T-helper 1 cell treated with Interleukin-12 subunit alpha and Interleukin-12 subunit beta and Interleukin-4 antibody, amounts not matched to agents 30 μg/mL and 1 μg/mL, for 36 hours (primary cell): Measurements from ENCODE around the gene MLLT1.
"Not testable (repeated sequence)": the region's sequence is repeated elsewhere in the genome, so short reads cannot be mapped to it uniquely, and the experiment has no call there.

Experiments
- H3K27ac Mint-ChIP-seq: one replicate; pipeline ENCODE4 v1.8.0; 2021; ENCODE audit warnings: mild to moderate bottlenecking, mixed read lengths
- H3K27me3 Mint-ChIP-seq: one replicate; pipeline ENCODE4 v1.8.0; 2021; ENCODE audit warnings: low read depth, mixed read lengths
- H3K36me3 Mint-ChIP-seq: one replicate; pipeline ENCODE4 v1.8.0; 2021; ENCODE audit warnings: low read depth, mixed read lengths
- H3K4me1 Mint-ChIP-seq: one replicate; pipeline ENCODE4 v1.8.0; 2021; ENCODE audit warnings: low read depth, mixed read lengths
- H3K4me3 Mint-ChIP-seq: one replicate; pipeline ENCODE4 v1.8.0; 2021; ENCODE audit warnings: mild to moderate bottlenecking, moderate library complexity, mixed read lengths
- H3K9me3 Mint-ChIP-seq: one replicate; pipeline ENCODE4 v1.8.0; 2021; ENCODE audit warnings: mixed read lengths

Gene MLLT1

GRCh38 chr19:6287269-6287885 lies 7.6 kb upstream of the MLLT1 start:
- H3K4me3 Mint-ChIP-seq: no peak overlapping the region
- peaks cover 4% of the 10 kb centered on the region for H3K36me3 Mint-ChIP-seq
- H3K4me1 Mint-ChIP-seq: no peaks in the 10 kb centered on the region
- H3K9me3 Mint-ChIP-seq: peaks cover 36% of the 10 kb centered on the region
- H3K27me3 Mint-ChIP-seq: no peaks in the 10 kb centered on the region
- no peak overlapping the region for H3K27ac Mint-ChIP-seq

- Mint-ChIP-seq H3K27ac (no peak overlapping the region), H3K36me3 (peaks cover 4% of the 10 kb centered on the region), H3K4me3 (no peak overlapping the region), H3K4me1 (no peaks in the 10 kb centered on the region), H3K27me3 (no peaks in the 10 kb centered on the region), H3K9me3 (peaks cover 29% of the 10 kb centered on the region)
Observed at GRCh38 chr19:6286676-6287075, 6.9 kb upstream of the MLLT1 start.

DNA sequence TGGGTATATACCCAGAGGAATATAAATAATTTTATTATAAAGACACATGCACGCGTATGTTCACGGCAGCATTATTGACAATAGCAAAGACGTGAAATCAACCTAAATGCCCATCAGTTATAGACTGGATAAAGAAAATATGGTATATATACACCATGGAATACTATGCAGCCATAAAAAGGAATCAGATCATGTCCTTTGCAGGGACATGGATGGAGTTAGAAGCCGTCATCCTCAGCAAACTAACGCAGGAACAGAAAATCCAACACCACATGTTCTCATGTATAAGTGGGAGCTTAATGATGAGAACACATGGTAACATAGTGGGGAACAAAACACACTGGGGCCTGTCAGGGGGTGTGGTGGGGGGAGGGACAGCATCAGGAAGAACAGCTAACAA lies 2.6 kb upstream of the MLLT1 start:
- peaks cover 17% of the 10 kb centered on the region for H3K4me1 Mint-ChIP-seq
- not testable (repeated sequence) for H3K36me3 Mint-ChIP-seq, H3K9me3 Mint-ChIP-seq, H3K4me3 Mint-ChIP-seq, H3K27me3 Mint-ChIP-seq, H3K27ac Mint-ChIP-seq

DNA sequence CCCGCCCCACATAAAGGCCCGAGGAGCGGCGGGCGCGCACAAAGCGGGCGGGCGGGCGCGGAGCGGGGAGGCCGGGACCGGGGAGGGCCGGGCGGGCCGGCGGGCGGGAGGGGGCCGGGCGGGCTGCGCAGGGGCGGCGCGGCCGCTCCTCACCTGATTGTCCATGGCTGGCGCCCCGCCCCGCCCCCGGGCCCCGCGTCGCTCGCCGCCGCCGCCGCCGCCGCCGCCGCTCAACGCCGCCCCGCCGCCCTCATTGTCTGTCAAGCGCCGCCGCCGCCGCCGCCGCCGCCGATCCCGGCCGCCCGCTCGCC lies 200 bp downstream of the MLLT1 start:
- Mint-ChIP-seq H3K27ac (no peak overlapping the region), H3K27me3 (no peaks in the 10 kb centered on the region), H3K9me3 (no peaks in the 10 kb centered on the region), H3K36me3 (no peaks in the 10 kb centered on the region), H3K4me1 (peaks cover 21% of the 10 kb centered on the region), H3K4me3 (no peak overlapping the region)

- H3K4me1 Mint-ChIP-seq: peaks cover 21% of the 10 kb centered on the region
- no peaks in the 10 kb centered on the region for H3K36me3 Mint-ChIP-seq
- no peaks in the 10 kb centered on the region for H3K9me3 Mint-ChIP-seq
- peak overlapping the region; percentile 83 for H3K27ac Mint-ChIP-seq
- H3K4me3 Mint-ChIP-seq: peak overlapping the region; percentile 93
- no peaks in the 10 kb centered on the region for H3K27me3 Mint-ChIP-seq
Observed at GRCh38 chr19:6278740-6279619, 795 bp downstream of the MLLT1 start.

DNA sequence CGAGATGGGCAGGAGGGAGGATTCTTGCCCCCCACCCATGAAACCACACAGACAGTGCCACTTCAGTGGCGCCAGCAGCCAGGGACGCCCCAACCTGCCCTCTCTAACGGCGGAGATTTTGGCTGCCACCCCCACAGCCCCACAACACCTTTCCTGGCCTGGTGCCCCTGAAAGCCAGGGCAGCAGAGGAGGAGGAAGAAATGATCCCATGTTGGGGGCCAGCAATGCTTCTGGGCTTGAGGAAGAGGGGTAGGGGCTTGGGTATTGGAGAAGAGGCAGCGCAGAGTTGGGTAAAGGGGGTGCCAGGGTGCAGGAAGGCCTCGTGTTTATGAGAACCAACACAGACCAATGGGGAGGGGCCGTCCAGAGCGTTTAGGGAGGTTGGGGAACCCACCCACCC lies 1.7 kb downstream of the MLLT1 start:
- no peaks in the 10 kb centered on the region for H3K27me3 Mint-ChIP-seq

DNA sequence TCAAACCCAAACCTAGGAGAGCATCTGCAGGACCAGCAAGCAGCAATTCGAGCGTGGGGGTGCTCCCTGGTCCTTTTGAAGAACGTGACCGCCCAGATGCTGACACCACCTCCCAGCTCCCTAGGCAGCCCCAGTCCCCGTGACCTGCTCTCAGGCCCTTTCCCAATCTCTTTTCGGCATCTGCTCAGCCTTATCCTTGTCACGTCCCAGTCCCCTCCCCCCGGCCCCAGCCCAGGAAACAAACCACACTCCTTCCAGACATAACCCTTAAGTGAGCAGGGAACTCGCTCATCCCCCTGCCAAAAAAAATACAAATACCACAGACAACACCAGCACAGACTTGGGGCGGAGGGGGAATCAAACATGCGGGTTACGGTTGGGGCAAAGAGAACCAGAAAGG lies 3.3 kb downstream of the MLLT1 start:
- Mint-ChIP-seq H3K27me3 (no peaks in the 10 kb centered on the region), H3K4me1 (peaks cover 31% of the 10 kb centered on the region), H3K9me3 (no peaks in the 10 kb centered on the region), H3K36me3 (no peaks in the 10 kb centered on the region), H3K27ac (no peak overlapping the region), H3K4me3 (no peak overlapping the region)

More for the DNA sequence above, 1.7 kb downstream of the MLLT1 start:
- no peaks in the 10 kb centered on the region for H3K9me3 Mint-ChIP-seq
- H3K4me1 Mint-ChIP-seq: peaks cover 25% of the 10 kb centered on the region
- H3K27ac Mint-ChIP-seq: peak overlapping the region; percentile 83
- H3K36me3 Mint-ChIP-seq: no peaks in the 10 kb centered on the region
- H3K4me3 Mint-ChIP-seq: peak overlapping the region; percentile 93

- Mint-ChIP-seq H3K4me3 (no peak overlapping the region), H3K27me3 (no peaks in the 10 kb centered on the region), H3K27ac (no peak overlapping the region), H3K9me3 (no peaks in the 10 kb centered on the region), H3K36me3 (peaks cover 4% of the 10 kb centered on the region), H3K4me1 (peaks cover 31% of the 10 kb centered on the region)
Observed at GRCh38 chr19:6275170-6275744, 4.5 kb downstream of the MLLT1 start.

DNA sequence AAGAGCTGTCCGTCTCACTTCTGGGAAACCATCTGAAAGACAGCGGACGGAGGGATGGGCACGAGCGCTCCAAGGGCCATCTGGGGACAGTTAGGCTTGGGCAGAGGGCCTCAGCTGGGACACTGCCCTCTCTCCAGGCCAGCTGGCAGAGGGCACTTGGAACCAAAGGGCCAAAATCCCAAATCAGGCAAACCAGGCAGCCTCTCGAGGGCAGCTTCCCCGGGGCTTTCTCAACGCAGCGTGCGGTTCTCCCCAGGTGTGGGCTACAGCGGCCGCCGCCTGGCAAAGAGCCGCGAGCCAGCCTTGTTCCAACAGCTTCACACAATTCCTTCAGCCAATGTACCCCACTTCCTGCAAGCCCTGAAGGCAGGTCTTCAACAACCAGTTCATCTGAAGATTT lies 5.0 kb downstream of the MLLT1 start:
- H3K4me3 Mint-ChIP-seq: no peak overlapping the region
- H3K27me3 Mint-ChIP-seq: no peaks in the 10 kb centered on the region
- H3K27ac Mint-ChIP-seq: no peak overlapping the region

GRCh38 chr19:6273701-6274601 lies 5.8 kb downstream of the MLLT1 start:
- Mint-ChIP-seq H3K27me3 (no peaks in the 10 kb centered on the region), H3K4me3 (no peak overlapping the region), H3K9me3 (no peaks in the 10 kb centered on the region), H3K27ac (no peak overlapping the region), H3K36me3 (peaks cover 6% of the 10 kb centered on the region), H3K4me1 (peaks cover 29% of the 10 kb centered on the region)

More for the DNA sequence above, 5.0 kb downstream of the MLLT1 start:
- Mint-ChIP-seq H3K9me3 (no peaks in the 10 kb centered on the region), H3K4me1 (peaks cover 31% of the 10 kb centered on the region), H3K36me3 (peaks cover 6% of the 10 kb centered on the region)

- H3K27ac Mint-ChIP-seq: no peak overlapping the region
- H3K36me3 Mint-ChIP-seq: peaks cover 6% of the 10 kb centered on the region
Observed at GRCh38 chr19:6272913-6273600, 6.7 kb downstream of the MLLT1 start.

DNA sequence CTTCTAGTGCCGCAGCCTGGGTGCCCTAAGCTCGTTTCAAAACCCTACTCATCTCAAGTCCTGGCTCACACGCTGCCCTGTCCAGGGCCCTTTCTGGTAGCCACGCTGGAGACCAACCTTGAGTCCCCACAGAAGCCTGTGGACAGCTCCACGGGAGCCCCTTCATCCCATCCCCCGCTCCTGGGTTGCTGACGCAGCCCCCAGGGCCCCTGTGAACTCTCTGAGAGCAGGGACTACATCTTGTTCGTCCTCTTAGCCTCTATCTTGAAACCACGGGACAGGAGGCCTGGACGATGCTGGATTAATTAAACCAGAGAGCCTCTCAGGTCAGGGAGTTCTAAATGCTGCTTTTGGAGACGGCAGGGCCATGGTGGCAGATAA lies 7.4 kb downstream of the MLLT1 start:
- Mint-ChIP-seq H3K4me1 (peaks cover 14% of the 10 kb centered on the region), H3K27me3 (no peaks in the 10 kb centered on the region), H3K36me3 (peaks cover 6% of the 10 kb centered on the region), H3K9me3 (no peaks in the 10 kb centered on the region), H3K4me3 (no peak overlapping the region), H3K27ac (no peak overlapping the region)

More at GRCh38 chr19:6272913-6273600, 6.7 kb downstream of the MLLT1 start:
- H3K4me1 Mint-ChIP-seq: peaks cover 21% of the 10 kb centered on the region
- H3K27me3 Mint-ChIP-seq: no peaks in the 10 kb centered on the region
- no peak overlapping the region for H3K4me3 Mint-ChIP-seq
- H3K9me3 Mint-ChIP-seq: no peaks in the 10 kb centered on the region

GRCh38 chr19:6271721-6272410 lies 7.9 kb downstream of the MLLT1 start:
- Mint-ChIP-seq H3K9me3 (no peaks in the 10 kb centered on the region), H3K36me3 (peaks cover 6% of the 10 kb centered on the region), H3K4me3 (no peak overlapping the region), H3K4me1 (peaks cover 14% of the 10 kb centered on the region), H3K27ac (no peak overlapping the region), H3K27me3 (no peaks in the 10 kb centered on the region)
